Epithelial cell of umbilical artery (primary cell): ENCODE data around the gene CALD1. TPM values are rescaled to one million over a fixed set of nuclear protein-coding genes. Genes with fewer than 3 reads are reported as not detected.

Source experiments
- total RNA-seq: library from RNA; depleted of rRNA; stranded (reverse); fragments of >200 nt; gene quantifications from 2 replicates; pipeline ENCODE4 v1.2.3, GENCODE V29; 2014

Gene CALD1, protein sequence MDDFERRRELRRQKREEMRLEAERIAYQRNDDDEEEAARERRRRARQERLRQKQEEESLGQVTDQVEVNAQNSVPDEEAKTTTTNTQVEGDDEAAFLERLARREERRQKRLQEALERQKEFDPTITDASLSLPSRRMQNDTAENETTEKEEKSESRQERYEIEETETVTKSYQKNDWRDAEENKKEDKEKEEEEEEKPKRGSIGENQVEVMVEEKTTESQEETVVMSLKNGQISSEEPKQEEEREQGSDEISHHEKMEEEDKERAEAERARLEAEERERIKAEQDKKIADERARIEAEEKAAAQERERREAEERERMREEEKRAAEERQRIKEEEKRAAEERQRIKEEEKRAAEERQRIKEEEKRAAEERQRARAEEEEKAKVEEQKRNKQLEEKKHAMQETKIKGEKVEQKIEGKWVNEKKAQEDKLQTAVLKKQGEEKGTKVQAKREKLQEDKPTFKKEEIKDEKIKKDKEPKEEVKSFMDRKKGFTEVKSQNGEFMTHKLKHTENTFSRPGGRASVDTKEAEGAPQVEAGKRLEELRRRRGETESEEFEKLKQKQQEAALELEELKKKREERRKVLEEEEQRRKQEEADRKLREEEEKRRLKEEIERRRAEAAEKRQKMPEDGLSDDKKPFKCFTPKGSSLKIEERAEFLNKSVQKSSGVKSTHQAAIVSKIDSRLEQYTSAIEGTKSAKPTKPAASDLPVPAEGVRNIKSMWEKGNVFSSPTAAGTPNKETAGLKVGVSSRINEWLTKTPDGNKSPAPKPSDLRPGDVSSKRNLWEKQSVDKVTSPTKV
- 248 and 255 TPM in 2 replicates for total RNA-seq

DNA sequence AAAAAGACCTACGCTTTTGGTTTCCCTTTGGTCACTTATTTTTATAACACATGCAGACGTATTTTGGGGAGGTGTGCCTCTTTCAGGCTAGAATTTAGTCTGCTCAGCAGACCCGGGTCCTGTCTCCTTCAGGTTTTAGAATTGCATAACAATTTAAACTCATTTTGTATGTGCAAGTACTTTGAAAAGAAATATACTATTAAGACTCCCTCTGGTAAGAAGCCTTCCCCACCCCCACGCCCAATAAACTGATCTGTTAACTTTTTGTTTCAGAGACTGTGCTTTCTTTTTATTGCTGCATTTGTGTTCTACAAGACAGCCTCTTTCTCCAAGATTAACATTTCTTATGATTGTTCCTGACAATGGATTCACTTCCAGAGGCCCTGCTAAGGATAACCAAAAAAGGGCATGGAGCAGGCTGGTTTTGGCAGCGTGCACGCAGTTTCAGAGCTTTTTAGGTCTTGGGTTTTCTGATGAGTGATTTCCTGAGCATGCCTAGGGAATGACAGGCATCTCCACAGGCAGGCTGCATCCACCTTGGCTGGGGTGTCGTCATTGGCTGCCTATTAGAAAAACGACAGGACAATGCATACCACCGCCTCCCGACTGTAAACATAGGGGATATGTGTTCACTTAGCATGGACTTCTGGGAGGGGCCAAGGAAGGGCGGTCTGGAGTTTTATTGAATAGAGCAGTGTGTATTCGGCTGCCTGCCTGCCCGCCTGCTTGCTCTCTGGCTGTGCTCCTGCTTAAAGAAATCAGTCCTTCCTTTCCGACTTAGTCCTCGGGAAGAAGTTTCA is at the start of gene CALD1:
CALD1 (plus strand) TSS at position 694 of the 800 bp plus-strand sequence. CDS start 88,100 bp downstream, outside the sequence.

DNA sequence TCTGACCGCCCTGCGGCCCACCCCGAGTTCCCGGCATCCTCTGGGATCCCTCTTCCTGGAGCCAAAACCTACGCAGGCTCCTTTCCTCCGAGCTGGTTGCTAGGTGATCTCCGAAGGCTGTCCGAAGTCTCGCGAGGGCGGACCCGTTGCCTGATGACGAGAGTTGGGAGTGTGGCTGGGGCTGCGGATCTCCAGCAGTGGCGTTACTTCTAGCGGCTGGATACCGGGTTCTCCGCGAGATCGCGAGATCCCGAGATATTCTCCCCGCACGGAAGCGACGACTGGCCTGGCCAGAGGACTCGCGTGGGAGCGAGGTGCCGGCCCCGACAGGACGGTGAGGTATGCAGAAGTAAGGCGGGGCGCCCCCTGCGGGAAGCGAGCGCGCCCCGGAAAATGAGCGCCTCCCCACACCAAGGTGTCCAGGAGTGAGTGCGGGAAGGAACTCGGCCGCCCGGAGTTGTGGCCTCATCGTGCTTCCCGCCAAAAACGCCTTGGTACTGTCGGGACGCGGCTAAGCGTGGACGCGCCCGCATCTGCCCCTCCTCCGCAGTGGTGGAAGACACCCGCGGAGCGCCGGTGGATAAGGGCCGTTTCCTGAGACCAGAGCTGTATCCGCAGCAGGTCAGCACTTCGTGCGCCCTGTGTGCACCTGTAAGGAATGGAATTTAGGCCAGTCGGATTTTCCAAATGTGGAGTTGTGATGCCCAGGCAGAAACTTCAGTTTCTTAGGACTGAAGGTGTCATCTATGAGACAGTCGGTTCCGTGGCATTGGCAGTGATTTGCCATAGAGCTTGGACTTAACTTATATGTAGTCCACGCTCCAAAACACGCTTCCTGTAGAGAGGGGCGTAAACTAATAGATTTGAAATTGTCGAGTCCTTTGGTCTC is 207.2 kb downstream of the CALD1 start, which contains the start of gene AGBL3:
AGBL3 (plus strand) TSS at position 146 of the 889 bp plus-strand sequence. CDS start 1,426 bp downstream, outside the sequence.

Other genes starting within 250 kb of the CALD1 start
- gene AKR1B15, start 230.5 kb upstream of the CALD1 start, total RNA-seq = not detected in 2 replicates
- 26.9 and 91.6 TPM in 2 replicates for gene BPGM, start 132.8 kb upstream of the CALD1 start, total RNA-seq
- gene AGBL3, start 206.9 kb downstream of the CALD1 start, total RNA-seq = 0.97 and 1.2 TPM in 2 replicates